Measurements from ENCODE around the gene GPRC5C. TPM values are rescaled to one million over a fixed set of nuclear protein-coding genes. Genes with fewer than 3 reads are reported as not detected.

GPRC5C gene
- total and polyA plus RNA-seq, 4 donors = 34.2 to 195 (median 119) TPM

DNA sequence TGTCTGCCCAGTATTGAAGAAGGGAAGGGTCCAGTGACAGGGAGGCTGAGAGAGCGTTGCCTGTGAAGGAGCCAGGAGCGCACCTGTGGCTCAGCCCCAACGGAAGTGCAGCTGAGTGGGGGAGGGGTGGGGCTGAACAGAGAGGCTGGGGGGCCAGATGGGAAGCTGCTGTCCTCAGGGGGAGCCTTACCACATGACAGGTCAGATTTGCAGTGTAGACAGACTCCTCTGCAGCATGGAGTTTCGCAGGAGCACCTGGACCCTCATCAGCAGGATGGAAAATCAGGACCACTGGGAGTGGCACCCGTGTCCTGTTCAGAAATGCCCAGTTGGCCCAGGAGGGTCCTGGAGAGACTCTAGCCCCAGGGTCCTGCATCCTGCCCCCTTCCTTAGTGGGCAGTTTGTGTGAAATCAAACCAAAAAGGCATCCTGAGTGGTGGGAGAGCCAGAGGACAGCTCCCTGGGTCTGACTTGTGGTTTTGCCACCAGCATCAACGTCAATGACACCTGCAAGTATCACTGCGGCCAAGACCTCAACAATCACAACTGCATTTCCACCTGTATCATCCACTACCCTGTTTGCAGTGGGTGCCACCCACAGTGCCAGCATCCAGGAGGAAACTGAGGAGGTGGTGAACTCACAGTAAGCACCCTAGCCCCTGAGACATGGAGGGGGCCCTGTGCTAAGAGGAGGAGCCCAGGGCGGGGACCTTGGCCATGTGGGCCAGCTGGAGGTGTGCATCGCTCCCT, 42.3 kb downstream of the GPRC5C start:
- no peaks in the 10 kb centered on the region for H3K27me3 ChIP-seq (ENCODE audit: control insufficient read depth in 4 of 4, insufficient read depth in 4 of 4, low read length in 3 of 4)
- no peak for DNase-seq (ENCODE audit: low spot score)
- TF ChIP-seq HNF4A (conservative IDR thresholded peaks at IDR 0.05) (no peak), HNF4G (IDR thresholded peaks at IDR 0.05) (no peak), EGR1 (IDR thresholded peaks at IDR 0.05; ENCODE audit: low read depth in 2 of 2) (no peak), YY1 (IDR thresholded peaks at IDR 0.05) (no peak), RXRA (IDR thresholded peaks at IDR 0.05) (no peak), RAD21 (IDR thresholded peaks at IDR 0.05) (no peak), FOXA1 (IDR thresholded peaks at IDR 0.05) (no peak), JUND (IDR thresholded peaks at IDR 0.05) (no peak), FOXA2 (IDR thresholded peaks at IDR 0.05) (no peak), SP1 (IDR thresholded peaks at IDR 0.05) (no peak)
- TF ChIP-seq, protein P1, sequence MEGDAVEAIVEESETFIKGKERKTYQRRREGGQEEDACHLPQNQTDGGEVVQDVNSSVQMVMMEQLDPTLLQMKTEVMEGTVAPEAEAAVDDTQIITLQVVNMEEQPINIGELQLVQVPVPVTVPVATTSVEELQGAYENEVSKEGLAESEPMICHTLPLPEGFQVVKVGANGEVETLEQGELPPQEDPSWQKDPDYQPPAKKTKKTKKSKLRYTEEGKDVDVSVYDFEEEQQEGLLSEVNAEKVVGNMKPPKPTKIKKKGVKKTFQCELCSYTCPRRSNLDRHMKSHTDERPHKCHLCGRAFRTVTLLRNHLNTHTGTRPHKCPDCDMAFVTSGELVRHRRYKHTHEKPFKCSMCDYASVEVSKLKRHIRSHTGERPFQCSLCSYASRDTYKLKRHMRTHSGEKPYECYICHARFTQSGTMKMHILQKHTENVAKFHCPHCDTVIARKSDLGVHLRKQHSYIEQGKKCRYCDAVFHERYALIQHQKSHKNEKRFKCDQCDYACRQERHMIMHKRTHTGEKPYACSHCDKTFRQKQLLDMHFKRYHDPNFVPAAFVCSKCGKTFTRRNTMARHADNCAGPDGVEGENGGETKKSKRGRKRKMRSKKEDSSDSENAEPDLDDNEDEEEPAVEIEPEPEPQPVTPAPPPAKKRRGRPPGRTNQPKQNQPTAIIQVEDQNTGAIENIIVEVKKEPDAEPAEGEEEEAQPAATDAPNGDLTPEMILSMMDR (IDR thresholded peaks at IDR 0.05; ENCODE audit: low read depth, low read length, missing input control) = no peak
- TF ChIP-seq, protein P2, sequence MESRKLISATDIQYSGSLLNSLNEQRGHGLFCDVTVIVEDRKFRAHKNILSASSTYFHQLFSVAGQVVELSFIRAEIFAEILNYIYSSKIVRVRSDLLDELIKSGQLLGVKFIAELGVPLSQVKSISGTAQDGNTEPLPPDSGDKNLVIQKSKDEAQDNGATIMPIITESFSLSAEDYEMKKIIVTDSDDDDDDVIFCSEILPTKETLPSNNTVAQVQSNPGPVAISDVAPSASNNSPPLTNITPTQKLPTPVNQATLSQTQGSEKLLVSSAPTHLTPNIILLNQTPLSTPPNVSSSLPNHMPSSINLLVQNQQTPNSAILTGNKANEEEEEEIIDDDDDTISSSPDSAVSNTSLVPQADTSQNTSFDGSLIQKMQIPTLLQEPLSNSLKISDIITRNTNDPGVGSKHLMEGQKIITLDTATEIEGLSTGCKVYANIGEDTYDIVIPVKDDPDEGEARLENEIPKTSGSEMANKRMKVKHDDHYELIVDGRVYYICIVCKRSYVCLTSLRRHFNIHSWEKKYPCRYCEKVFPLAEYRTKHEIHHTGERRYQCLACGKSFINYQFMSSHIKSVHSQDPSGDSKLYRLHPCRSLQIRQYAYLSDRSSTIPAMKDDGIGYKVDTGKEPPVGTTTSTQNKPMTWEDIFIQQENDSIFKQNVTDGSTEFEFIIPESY (IDR thresholded peaks at IDR 0.05) = no peak
- TF ChIP-seq, protein P3, sequence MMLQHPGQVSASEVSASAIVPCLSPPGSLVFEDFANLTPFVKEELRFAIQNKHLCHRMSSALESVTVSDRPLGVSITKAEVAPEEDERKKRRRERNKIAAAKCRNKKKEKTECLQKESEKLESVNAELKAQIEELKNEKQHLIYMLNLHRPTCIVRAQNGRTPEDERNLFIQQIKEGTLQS (IDR thresholded peaks at IDR 0.05) = no peak
- no peaks in the 10 kb centered on the region for H3K9me3 ChIP-seq (ENCODE audit: control insufficient read depth in 4 of 4, low read length in 3 of 4)
- WGBS = 77% methylated on average over 9 of the region's 9 CpGs
- H3K36me3 ChIP-seq (ENCODE audit: control insufficient read depth in 4 of 4, insufficient read depth in 3 of 4, low read depth in 1 of 4, low read length in 3 of 4) = no peaks in the 10 kb centered on the region
- no peak overlapping the region for H3K27ac ChIP-seq (ENCODE audit: low read depth in 1 of 2, low read length in 2 of 2)
- no peaks in the 10 kb centered on the region for H3K4me1 ChIP-seq (ENCODE audit: control insufficient read depth in 4 of 4, insufficient read depth in 4 of 4, low read length in 3 of 4)
- H3K4me3 ChIP-seq (ENCODE audit: low read depth in 1 of 3, low read length in 3 of 3) = no peak overlapping the region
- no peak overlapping the region for H3K9ac ChIP-seq (ENCODE audit: low read depth in 1 of 2, low read length in 2 of 2)

DNA sequence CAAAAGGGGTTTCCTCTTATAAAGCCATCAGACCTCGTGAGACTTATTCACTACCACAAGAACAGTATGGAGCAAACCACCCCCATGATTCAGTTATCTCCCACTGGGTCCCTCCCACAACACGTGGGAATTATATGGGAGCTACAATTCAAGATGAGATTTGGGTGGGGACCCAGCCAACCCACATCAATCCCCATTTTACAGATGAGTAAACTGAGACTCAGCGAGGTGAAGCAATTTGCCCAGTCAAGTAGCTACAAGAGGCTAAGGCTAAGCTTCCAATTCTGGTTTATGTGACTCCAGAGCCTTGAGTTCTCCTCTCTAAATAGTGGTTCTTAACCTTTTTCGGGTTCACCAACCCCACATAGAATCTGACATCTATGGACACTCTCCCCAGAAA, 43.3 kb downstream of the GPRC5C start:
- no peaks in the 10 kb centered on the region for H3K27me3 ChIP-seq (ENCODE audit: control insufficient read depth in 4 of 4, insufficient read depth in 4 of 4, low read length in 3 of 4)
- H3K4me1 ChIP-seq (ENCODE audit: control insufficient read depth in 4 of 4, insufficient read depth in 4 of 4, low read length in 3 of 4) = no peaks in the 10 kb centered on the region
- 88% methylated on average over 4 of the region's 4 CpGs for WGBS
- DNase-seq (ENCODE audit: low spot score) = no peak
- no peaks in the 10 kb centered on the region for H3K36me3 ChIP-seq (ENCODE audit: control insufficient read depth in 4 of 4, insufficient read depth in 3 of 4, low read depth in 1 of 4, low read length in 3 of 4)
- H3K27ac ChIP-seq (ENCODE audit: low read depth in 1 of 2, low read length in 2 of 2) = no peak overlapping the region
- TF ChIP-seq, protein P1 (IDR thresholded peaks at IDR 0.05; ENCODE audit: low read depth, low read length, missing input control) = no peak
- TF ChIP-seq RAD21 (IDR thresholded peaks at IDR 0.05) (no peak), FOXA2 (IDR thresholded peaks at IDR 0.05) (no peak), HNF4G (IDR thresholded peaks at IDR 0.05) (no peak), FOXA1 (IDR thresholded peaks at IDR 0.05) (no peak), GABPA (IDR thresholded peaks at IDR 0.05 in 1 of 2, conservative IDR thresholded peaks at IDR 0.05 in 1 of 2) (no peak), NR2F2 (IDR thresholded peaks at IDR 0.05) (no peak), TAF1 (conservative IDR thresholded peaks at IDR 0.05) (no peak), YY1 (IDR thresholded peaks at IDR 0.05) (no peak), HNF4A (conservative IDR thresholded peaks at IDR 0.05) (no peak)
- TF ChIP-seq, protein P4, sequence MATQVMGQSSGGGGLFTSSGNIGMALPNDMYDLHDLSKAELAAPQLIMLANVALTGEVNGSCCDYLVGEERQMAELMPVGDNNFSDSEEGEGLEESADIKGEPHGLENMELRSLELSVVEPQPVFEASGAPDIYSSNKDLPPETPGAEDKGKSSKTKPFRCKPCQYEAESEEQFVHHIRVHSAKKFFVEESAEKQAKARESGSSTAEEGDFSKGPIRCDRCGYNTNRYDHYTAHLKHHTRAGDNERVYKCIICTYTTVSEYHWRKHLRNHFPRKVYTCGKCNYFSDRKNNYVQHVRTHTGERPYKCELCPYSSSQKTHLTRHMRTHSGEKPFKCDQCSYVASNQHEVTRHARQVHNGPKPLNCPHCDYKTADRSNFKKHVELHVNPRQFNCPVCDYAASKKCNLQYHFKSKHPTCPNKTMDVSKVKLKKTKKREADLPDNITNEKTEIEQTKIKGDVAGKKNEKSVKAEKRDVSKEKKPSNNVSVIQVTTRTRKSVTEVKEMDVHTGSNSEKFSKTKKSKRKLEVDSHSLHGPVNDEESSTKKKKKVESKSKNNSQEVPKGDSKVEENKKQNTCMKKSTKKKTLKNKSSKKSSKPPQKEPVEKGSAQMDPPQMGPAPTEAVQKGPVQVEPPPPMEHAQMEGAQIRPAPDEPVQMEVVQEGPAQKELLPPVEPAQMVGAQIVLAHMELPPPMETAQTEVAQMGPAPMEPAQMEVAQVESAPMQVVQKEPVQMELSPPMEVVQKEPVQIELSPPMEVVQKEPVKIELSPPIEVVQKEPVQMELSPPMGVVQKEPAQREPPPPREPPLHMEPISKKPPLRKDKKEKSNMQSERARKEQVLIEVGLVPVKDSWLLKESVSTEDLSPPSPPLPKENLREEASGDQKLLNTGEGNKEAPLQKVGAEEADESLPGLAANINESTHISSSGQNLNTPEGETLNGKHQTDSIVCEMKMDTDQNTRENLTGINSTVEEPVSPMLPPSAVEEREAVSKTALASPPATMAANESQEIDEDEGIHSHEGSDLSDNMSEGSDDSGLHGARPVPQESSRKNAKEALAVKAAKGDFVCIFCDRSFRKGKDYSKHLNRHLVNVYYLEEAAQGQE (IDR thresholded peaks at IDR 0.05) = no peak
- TF ChIP-seq, protein P3 (IDR thresholded peaks at IDR 0.05) = no peak
- no peak overlapping the region for H3K9ac ChIP-seq (ENCODE audit: low read depth in 1 of 2, low read length in 2 of 2)
- no peak overlapping the region for H3K4me3 ChIP-seq (ENCODE audit: low read depth in 1 of 3, low read length in 3 of 3)
- H3K9me3 ChIP-seq (ENCODE audit: control insufficient read depth in 4 of 4, low read length in 3 of 4) = no peaks in the 10 kb centered on the region

Data from liver (tissue), 9 donors.